ENCODE data around the gene KCNJ2.

GRCh38 chr17:70119983-70120382 is 49.3 kb upstream of the KCNJ2 start:
- TF ChIP-seq, protein P1, sequence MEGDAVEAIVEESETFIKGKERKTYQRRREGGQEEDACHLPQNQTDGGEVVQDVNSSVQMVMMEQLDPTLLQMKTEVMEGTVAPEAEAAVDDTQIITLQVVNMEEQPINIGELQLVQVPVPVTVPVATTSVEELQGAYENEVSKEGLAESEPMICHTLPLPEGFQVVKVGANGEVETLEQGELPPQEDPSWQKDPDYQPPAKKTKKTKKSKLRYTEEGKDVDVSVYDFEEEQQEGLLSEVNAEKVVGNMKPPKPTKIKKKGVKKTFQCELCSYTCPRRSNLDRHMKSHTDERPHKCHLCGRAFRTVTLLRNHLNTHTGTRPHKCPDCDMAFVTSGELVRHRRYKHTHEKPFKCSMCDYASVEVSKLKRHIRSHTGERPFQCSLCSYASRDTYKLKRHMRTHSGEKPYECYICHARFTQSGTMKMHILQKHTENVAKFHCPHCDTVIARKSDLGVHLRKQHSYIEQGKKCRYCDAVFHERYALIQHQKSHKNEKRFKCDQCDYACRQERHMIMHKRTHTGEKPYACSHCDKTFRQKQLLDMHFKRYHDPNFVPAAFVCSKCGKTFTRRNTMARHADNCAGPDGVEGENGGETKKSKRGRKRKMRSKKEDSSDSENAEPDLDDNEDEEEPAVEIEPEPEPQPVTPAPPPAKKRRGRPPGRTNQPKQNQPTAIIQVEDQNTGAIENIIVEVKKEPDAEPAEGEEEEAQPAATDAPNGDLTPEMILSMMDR (IDR thresholded peaks at IDR 0.05): no peak
- TF ChIP-seq POLR2A (IDR thresholded peaks at IDR 0.05): no peak
